NOMO-1 (cell line): ENCODE results near the gene LIPN.

Experiments
- DNase-seq, 2 experiments: peaks; one replicate each; lab custom pipeline; 2025; ENCODE audit not compliant: unreplicated experiment in 2 of 2; lab: John Stamatoyannopoulos, UW

Gene LIPN

DNA sequence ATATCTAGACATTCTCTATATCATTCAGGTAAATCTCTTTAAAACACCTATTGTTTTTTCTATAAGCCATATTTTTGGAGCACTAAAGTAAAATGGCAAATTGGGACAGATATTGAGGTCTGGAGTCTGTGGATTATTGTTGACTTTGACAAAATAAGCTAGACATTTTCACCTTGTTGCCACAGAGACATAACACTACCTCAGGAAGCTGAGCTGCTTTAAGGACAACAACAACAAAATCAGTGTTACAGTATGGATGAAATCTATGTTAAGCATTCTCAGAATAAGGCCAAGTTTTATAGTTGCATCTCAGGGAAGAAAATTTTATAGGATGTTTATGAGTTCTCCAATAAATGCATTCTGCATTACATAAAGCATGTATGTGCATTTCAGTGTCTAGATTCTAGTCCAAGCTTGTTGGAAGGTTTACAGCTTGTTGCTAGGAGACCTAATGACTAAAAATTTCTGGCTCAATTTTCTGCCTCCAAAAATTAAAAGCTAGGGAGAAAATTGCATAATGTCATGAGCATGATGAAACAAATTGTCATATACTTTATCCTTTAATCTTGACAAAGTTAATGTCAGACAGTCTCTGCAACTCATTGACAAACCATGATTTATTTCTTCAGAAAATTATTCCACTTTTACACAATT lies 61.1 kb downstream of the LIPN start:
- DNase-seq: no peak

DNA sequence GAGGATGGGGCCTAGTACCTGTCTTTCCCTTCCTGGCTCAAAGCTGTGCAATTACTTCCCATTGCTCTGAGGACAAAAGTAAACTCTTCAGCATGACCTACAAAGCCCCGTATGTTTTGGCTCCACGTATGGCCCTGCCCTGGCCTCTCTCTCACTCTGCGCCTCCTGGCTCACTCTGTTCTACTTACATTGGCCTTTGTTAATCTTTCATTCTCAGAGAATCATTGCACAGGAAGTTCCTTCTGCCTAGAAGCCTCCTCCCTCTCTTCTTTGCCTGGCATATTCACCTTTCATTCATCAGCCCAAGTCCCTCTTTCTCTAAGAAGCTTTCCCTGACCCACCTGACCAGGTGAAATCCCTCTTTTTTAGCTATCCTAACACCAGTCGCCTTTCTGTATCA lies 66.6 kb downstream of the LIPN start:
- DNase-seq: no peak

DNA sequence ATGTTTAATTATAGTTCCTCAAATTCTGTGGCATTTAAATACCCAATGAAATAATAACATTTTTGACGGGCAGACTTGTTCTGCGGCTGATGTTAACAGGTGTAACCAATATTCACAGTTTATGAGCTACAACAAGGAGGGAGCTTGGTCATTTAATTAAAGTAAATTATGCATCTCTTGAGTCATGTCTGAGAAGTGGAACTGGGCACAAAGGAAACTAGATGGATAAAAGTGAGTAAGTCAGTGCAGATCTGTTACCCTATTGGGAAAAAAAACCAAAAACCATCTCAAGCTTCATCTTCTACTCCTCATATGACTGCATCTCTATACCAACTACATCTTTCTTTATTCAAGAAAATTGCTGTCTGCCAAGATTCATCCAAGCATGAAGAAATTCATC lies 67.9 kb downstream of the LIPN start:
- DNase-seq: no peak

DNA sequence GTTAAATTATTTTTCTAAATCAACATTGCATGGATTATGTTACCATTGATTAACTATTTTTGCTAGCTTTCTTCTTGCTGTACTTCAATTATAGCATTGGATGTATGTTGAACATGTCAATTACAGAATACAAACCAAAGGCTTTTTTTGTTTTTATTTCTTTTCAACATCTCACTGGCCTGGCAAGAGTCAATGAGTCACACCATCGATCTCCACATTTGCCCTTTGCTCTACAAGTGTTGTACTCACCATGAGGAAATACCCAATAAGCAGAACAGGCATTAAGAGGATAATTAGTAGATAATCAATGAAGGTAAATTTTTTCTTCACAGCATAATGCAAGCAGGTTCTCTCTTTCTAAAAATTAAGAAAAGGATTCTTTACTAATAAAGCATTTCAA lies 68.5 kb downstream of the LIPN start:
- DNase-seq: no peak
